ENCODE results near the gene TECRL.

GRCh38 chr4:64409300-64409699, at the start of gene TECRL:
- TF ChIP-seq CTCF (conservative IDR thresholded peaks at IDR 0.05; ENCODE audit: low read depth, low read length) (no peak), POLR2A (IDR thresholded peaks at IDR 0.05; ENCODE audit: low read depth, low read length) (no peak), RAD21 (IDR thresholded peaks at IDR 0.05; ENCODE audit: low read length) (no peak), RCOR1 (IDR thresholded peaks at IDR 0.05; ENCODE audit: insufficient replicate concordance, low read length) (no peak), CHD1 (IDR thresholded peaks at IDR 0.05; ENCODE audit: low read depth, low read length) (no peak), RFX5 (IDR thresholded peaks at IDR 0.05; ENCODE audit: low read depth, low read length) (no peak), CEBPB (IDR thresholded peaks at IDR 0.05; ENCODE audit: low read depth, low read length) (no peak), SMC3 (IDR thresholded peaks at IDR 0.05; ENCODE audit: low read depth, low read length) (no peak), BHLHE40 (IDR thresholded peaks at IDR 0.05; ENCODE audit: low read depth, low read length) (no peak), MXI1 (IDR thresholded peaks at IDR 0.05; ENCODE audit: borderline replicate concordance, low read depth, low read length) (no peak), MAZ (IDR thresholded peaks at IDR 0.05; ENCODE audit: borderline replicate concordance, low read depth, low read length) (no peak), MAFK (IDR thresholded peaks at IDR 0.05; ENCODE audit: low read depth, low read length) (no peak)
